GM12892 (cell line): ENCODE results near the gene RADX.

Experiments
- POLR2A ChIP-seq: IDR thresholded peaks from 2 replicates; pipeline ENCODE4 v1.6.1; 2011; ENCODE audit warnings: low read depth, low read length, control low read depth
- POLR2AphosphoS5 ChIP-seq: IDR thresholded peaks from 2 replicates; pipeline ENCODE4 v1.6.1; 2011; ENCODE audit warnings: low read depth, low read length, control low read depth
- TAF1 ChIP-seq: IDR thresholded peaks from 2 replicates; pipeline ENCODE4 v1.6.1; 2011; ENCODE audit warnings: low read depth, mild to moderate bottlenecking, control low read depth, low read length, borderline replicate concordance

DNA sequence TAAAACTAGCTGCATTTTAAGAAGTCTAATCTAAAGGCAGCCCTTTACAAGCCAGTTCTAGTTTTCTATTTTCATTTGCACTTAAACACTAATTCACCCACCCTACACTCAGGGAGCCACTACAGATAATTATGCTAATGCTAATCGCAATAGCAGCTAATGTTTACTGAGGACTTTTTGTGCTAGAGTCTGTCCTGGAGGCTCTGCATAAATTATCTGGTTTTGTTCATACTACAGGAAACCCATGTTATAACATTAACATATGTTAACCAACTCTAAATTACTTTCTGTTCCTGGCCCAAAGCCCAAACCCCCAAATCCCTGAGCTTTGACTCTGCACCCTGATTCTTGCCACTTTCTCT, 480 bp upstream of the RADX start:
- TF ChIP-seq POLR2A (no peak), POLR2AphosphoS5 (no peak), TAF1 (no peak)
